Ectodermal cell (in vitro differentiated cells): ENCODE results near the gene ATG10.
"Not testable (repeated sequence)": the region's sequence is repeated elsewhere in the genome, so short reads cannot be mapped to it uniquely, and the experiment has no call there.

Experiments used
- H3K27ac ChIP-seq: 2 replicates; pipeline ENCODE4 v1.7.0; 2013; ENCODE audit warnings: mild to moderate bottlenecking, low read depth, low read length; ENCODE audit not compliant: insufficient read depth, poor library complexity, severe bottlenecking
- H3K27me3 ChIP-seq: 2 replicates; pipeline ENCODE4 v1.7.0; 2013; ENCODE audit warnings: mild to moderate bottlenecking, low read length; ENCODE audit not compliant: insufficient read depth, control insufficient read depth, poor library complexity, severe bottlenecking
- H3K36me3 ChIP-seq: one replicate; pipeline ENCODE4 v1.7.0; 2013; ENCODE audit warnings: low read length; ENCODE audit not compliant: control insufficient read depth, insufficient read depth
- H3K4me1 ChIP-seq: one replicate; pipeline ENCODE4 v1.7.0; 2013; ENCODE audit warnings: low read length; ENCODE audit not compliant: control insufficient read depth, insufficient read depth
- H3K4me3 ChIP-seq: 2 replicates; pipeline ENCODE4 v1.7.0; 2013; ENCODE audit warnings: low read depth, low read length, control low read depth; ENCODE audit not compliant: insufficient read depth
- H3K9me3 ChIP-seq: 2 replicates; pipeline ENCODE4 v1.7.0; 2013; ENCODE audit warnings: mild to moderate bottlenecking, low read length, moderate library complexity; ENCODE audit not compliant: control insufficient read depth
- WGBS, 2 experiments: methylation state at CpG; one replicate each; pipeline ENCODE4 v1.1.7; 2013; ENCODE audit warnings: missing lambda C conversion rate in 2 of 2; 5-methylcytosine and 5-hydroxymethylcytosine counted together

ATG10 gene

GRCh38 chr5:81980160-81980559 is 8.3 kb downstream of the ATG10 start:
- Histone ChIP-seq H3K9me3 (no peaks in the 10 kb centered on the region), H3K27ac (no peak overlapping the region), H3K4me1 (peaks cover 12% of the 10 kb centered on the region), H3K4me3 (no peak overlapping the region), H3K27me3 (no peaks in the 10 kb centered on the region), H3K36me3 (peaks cover 10% of the 10 kb centered on the region)
- 35 to 38% methylated on average over 3 of the region's 3 CpGs for whole genome bisulfite sequencing, 2 experiments

GRCh38 chr5:81980598-81981260 is 8.9 kb downstream of the ATG10 start:
- H3K4me3 ChIP-seq: no peak overlapping the region
- WGBS, 2 experiments: 72 to 79% methylated on average over 3 of the region's 3 CpGs
- no peak overlapping the region for H3K27ac ChIP-seq
- peaks cover 10% of the 10 kb centered on the region for H3K36me3 ChIP-seq
- H3K27me3 ChIP-seq: no peaks in the 10 kb centered on the region
- H3K4me1 ChIP-seq: peaks cover 12% of the 10 kb centered on the region
- no peaks in the 10 kb centered on the region for H3K9me3 ChIP-seq

GRCh38 chr5:81982172-81982685 is 10.4 kb downstream of the ATG10 start:
- not testable (repeated sequence) for H3K9me3 ChIP-seq, H3K27ac ChIP-seq, H3K27me3 ChIP-seq, H3K4me3 ChIP-seq, H3K36me3 ChIP-seq
- 93 to 96% methylated on average over 10 of the region's 11 CpGs for WGBS, 2 experiments
- peaks cover 12% of the 10 kb centered on the region for H3K4me1 ChIP-seq

- WGBS, 2 experiments: 93 to 97% methylated on average over 11 to 22 of the region's 27 CpGs
- not testable (repeated sequence) for H3K27ac ChIP-seq, H3K36me3 ChIP-seq, H3K9me3 ChIP-seq, H3K4me3 ChIP-seq, H3K27me3 ChIP-seq
- peaks cover 12% of the 10 kb centered on the region for H3K4me1 ChIP-seq
Measured at GRCh38 chr5:81983148-81983547, 11.3 kb downstream of the ATG10 start.

- H3K27ac ChIP-seq, H3K36me3 ChIP-seq, H3K4me3 ChIP-seq, H3K27me3 ChIP-seq, H3K9me3 ChIP-seq: not testable (repeated sequence)
- 94 to 96% methylated on average over 28 to 30 of the region's 30 CpGs for WGBS, 2 experiments
- H3K4me1 ChIP-seq: peaks cover 12% of the 10 kb centered on the region
Measured at GRCh38 chr5:81983563-81983962, 11.7 kb downstream of the ATG10 start.

- Histone ChIP-seq H3K4me1 (peaks cover 1% of the 10 kb centered on the region), H3K9me3 (no peaks in the 10 kb centered on the region), H3K27me3 (no peaks in the 10 kb centered on the region), H3K36me3 (peaks cover 3% of the 10 kb centered on the region), H3K4me3 (no peak overlapping the region), H3K27ac (no peak overlapping the region)
- WGBS, 2 experiments: 96 to 98% methylated on average over 9 of the region's 9 CpGs
Measured at GRCh38 chr5:81986126-81986525, 14.3 kb downstream of the ATG10 start.

GRCh38 chr5:81989204-81989603 is 17.4 kb downstream of the ATG10 start:
- H3K4me1 ChIP-seq: no peaks in the 10 kb centered on the region
- H3K27me3 ChIP-seq: no peaks in the 10 kb centered on the region
- no peaks in the 10 kb centered on the region for H3K9me3 ChIP-seq
- H3K36me3 ChIP-seq: no peaks in the 10 kb centered on the region
- no peak overlapping the region for H3K4me3 ChIP-seq
- H3K27ac ChIP-seq: no peak overlapping the region
- WGBS, 2 experiments: 84 to 91% methylated on average over 5 of the region's 5 CpGs

- no peak overlapping the region for H3K27ac ChIP-seq
- H3K4me3 ChIP-seq: no peak overlapping the region
- no peaks in the 10 kb centered on the region for H3K4me1 ChIP-seq
- no peaks in the 10 kb centered on the region for H3K27me3 ChIP-seq
- no peaks in the 10 kb centered on the region for H3K9me3 ChIP-seq
- H3K36me3 ChIP-seq: peaks cover 6% of the 10 kb centered on the region
- 89 to 96% methylated on average over 1 of the region's 1 CpG for WGBS, 2 experiments
Measured at GRCh38 chr5:81994679-81995078, 22.9 kb downstream of the ATG10 start.

GRCh38 chr5:81995407-81995806 is 23.6 kb downstream of the ATG10 start:
- no peaks in the 10 kb centered on the region for H3K9me3 ChIP-seq
- H3K4me1 ChIP-seq: no peaks in the 10 kb centered on the region
- peaks cover 6% of the 10 kb centered on the region for H3K36me3 ChIP-seq
- no peaks in the 10 kb centered on the region for H3K27me3 ChIP-seq
- WGBS, 2 experiments: 87 to 98% methylated on average over 2 of the region's 2 CpGs
- H3K27ac ChIP-seq: no peak overlapping the region
- H3K4me3 ChIP-seq: no peak overlapping the region

GRCh38 chr5:82004511-82004910 is 32.7 kb downstream of the ATG10 start:
- Histone ChIP-seq H3K36me3 (no peaks in the 10 kb centered on the region), H3K9me3 (no peaks in the 10 kb centered on the region), H3K27ac (no peak overlapping the region), H3K4me1 (no peaks in the 10 kb centered on the region), H3K4me3 (no peak overlapping the region), H3K27me3 (no peaks in the 10 kb centered on the region)
- WGBS, 2 experiments: 94% methylated on average over 6 of the region's 6 CpGs

GRCh38 chr5:82009869-82010268 is 38.0 kb downstream of the ATG10 start:
- not testable (repeated sequence) for H3K9me3 ChIP-seq, H3K27me3 ChIP-seq, H3K36me3 ChIP-seq, H3K4me3 ChIP-seq, H3K27ac ChIP-seq, H3K4me1 ChIP-seq
- WGBS, 2 experiments: 96% methylated on average over 12 of the region's 12 CpGs
